Natural killer cell (primary cell): ENCODE measurements around the gene SLC30A1. TPM values are rescaled to one million over a fixed set of nuclear protein-coding genes. Genes with fewer than 3 reads are reported as not detected.

ENCODE experiments used
- ATAC-seq, 3 donors: fragments of 150-1000 bp in 2 of 3; fragments of 200-7000 bp in 1 of 3; cut with Tn5 transposase; 1 replicate in 1 of 3; 2 replicates in 2 of 3; pipeline ENCODE4 v1.10.0; 2021; ENCODE audit warnings: mild to moderate bottlenecking in 2 of 3, moderate library complexity in 2 of 3
- DNase-seq, 2 donors: peaks; one replicate each; pipeline versions ENCODE4 v3.0.0 to v3.0.0-alpha.2; 2013 to 2021; ENCODE audit warnings: mixed read lengths in 1 of 2
- H3K27ac ChIP-seq: one replicate; pipeline ENCODE4 v1.5.1; 2013; ENCODE audit warnings: mild to moderate bottlenecking, low read length
- H3K27me3 ChIP-seq: one replicate; pipeline ENCODE4 v1.6.1; 2013; ENCODE audit warnings: low read length; ENCODE audit not compliant: control insufficient read depth, insufficient read depth
- H3K36me3 ChIP-seq: one replicate; pipeline ENCODE4 v1.6.1; 2013; ENCODE audit warnings: low read length; ENCODE audit not compliant: control insufficient read depth, insufficient read depth
- H3K4me1 ChIP-seq: one replicate; pipeline ENCODE4 v1.6.1; 2013; ENCODE audit warnings: low read length; ENCODE audit not compliant: control insufficient read depth, insufficient read depth
- H3K4me3 ChIP-seq: one replicate; pipeline ENCODE4 v1.5.1; 2013; ENCODE audit warnings: low read length
- H3K9me3 ChIP-seq: one replicate; pipeline ENCODE4 v1.6.1; 2013; ENCODE audit warnings: low read length; ENCODE audit not compliant: control insufficient read depth, insufficient read depth
- H3K27ac Mint-ChIP-seq, 2 donors: one replicate each; pipeline ENCODE4 v1.8.0; 2022; ENCODE audit warnings: mild to moderate bottlenecking in 2 of 2, mixed read lengths in 2 of 2, moderate library complexity in 1 of 2
- H3K27me3 Mint-ChIP-seq, 2 donors: one replicate each; pipeline ENCODE4 v1.8.0; 2022; ENCODE audit warnings: low read depth in 2 of 2, mixed read lengths in 2 of 2
- H3K36me3 Mint-ChIP-seq: one replicate; pipeline ENCODE4 v1.8.0; 2022; ENCODE audit warnings: mixed read lengths
- H3K4me1 Mint-ChIP-seq, 2 donors: one replicate each; pipeline ENCODE4 v1.8.0; 2022; ENCODE audit warnings: mixed read lengths in 2 of 2
- H3K4me3 Mint-ChIP-seq: one replicate; pipeline ENCODE4 v1.8.0; 2022; ENCODE audit warnings: mild to moderate bottlenecking, moderate library complexity, mixed read lengths
- H3K9me3 Mint-ChIP-seq, 2 donors: one replicate each; pipeline ENCODE4 v1.8.0; 2022; ENCODE audit warnings: mixed read lengths in 2 of 2
- WGBS: methylation state at CpG from one replicate; pipeline ENCODE4 v1.1.7; 2013; ENCODE audit warnings: missing lambda C conversion rate; ENCODE audit not compliant: insufficient coverage; 5-methylcytosine and 5-hydroxymethylcytosine counted together
- intact Hi-C: fragments of 100-400 bp; cut with micrococcal nuclease; formaldehyde crosslinking; loops from one replicate; pipeline ENCODE4 v1.14.2; 2022
- total RNA-seq, 4 donors: library from RNA; stranded (reverse); fragments of 120-200 nt in 1 of 4; gene quantifications; one replicate each; pipeline versions ENCODE4 v1.2.3 to v1.2.4, GENCODE V29; 2013 to 2022
- TF ChIP-seq, protein P1 (sequence below): fragments of 200-600 bp; IDR thresholded peaks from one replicate; pipeline ENCODE4 v1.8.0; 2022; ENCODE audit warnings: antibody characterized with exemption

SLC30A1 gene
- total RNA-seq, 3 donors from 2014 or later (not counting 1 experiment from before 2014, with no cell fraction given) = 8.4 to 16.0 (median 12.1) TPM

DNA sequence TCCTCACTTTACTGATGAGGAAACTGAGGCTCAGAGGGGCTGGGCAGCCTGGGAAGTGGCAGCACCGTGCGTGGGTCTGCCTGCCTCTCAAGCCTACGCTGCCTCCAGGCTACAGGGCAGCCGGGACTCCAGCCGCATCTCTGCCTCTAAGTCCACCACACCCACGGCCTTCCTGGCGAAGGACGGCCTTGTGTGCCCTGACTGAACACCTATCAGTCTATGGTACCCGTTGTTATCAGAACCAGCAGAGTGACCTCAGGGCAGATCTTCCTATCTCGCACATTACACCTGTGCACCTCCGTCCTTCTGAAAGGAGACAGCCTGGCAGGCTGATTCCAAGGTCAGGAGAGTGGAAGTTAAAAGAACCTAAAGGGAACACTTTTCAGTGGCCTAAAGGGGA, 35.7 kb upstream of the SLC30A1 start:
- H3K4me3 Mint-ChIP-seq = no peak overlapping the region
- Histone ChIP-seq H3K4me3 (no peak overlapping the region), H3K4me1 (no peaks in the 10 kb centered on the region), H3K9me3 (no peaks in the 10 kb centered on the region), H3K27ac (no peak overlapping the region), H3K36me3 (no peaks in the 10 kb centered on the region), H3K27me3 (no peaks in the 10 kb centered on the region)
- no peaks in the 10 kb centered on the region for H3K4me1 Mint-ChIP-seq
- no peaks in the 10 kb centered on the region for H3K27me3 Mint-ChIP-seq
- no peaks in the 10 kb centered on the region for H3K9me3 Mint-ChIP-seq
- intact Hi-C loops = no loop called here
- TF ChIP-seq, protein P1, sequence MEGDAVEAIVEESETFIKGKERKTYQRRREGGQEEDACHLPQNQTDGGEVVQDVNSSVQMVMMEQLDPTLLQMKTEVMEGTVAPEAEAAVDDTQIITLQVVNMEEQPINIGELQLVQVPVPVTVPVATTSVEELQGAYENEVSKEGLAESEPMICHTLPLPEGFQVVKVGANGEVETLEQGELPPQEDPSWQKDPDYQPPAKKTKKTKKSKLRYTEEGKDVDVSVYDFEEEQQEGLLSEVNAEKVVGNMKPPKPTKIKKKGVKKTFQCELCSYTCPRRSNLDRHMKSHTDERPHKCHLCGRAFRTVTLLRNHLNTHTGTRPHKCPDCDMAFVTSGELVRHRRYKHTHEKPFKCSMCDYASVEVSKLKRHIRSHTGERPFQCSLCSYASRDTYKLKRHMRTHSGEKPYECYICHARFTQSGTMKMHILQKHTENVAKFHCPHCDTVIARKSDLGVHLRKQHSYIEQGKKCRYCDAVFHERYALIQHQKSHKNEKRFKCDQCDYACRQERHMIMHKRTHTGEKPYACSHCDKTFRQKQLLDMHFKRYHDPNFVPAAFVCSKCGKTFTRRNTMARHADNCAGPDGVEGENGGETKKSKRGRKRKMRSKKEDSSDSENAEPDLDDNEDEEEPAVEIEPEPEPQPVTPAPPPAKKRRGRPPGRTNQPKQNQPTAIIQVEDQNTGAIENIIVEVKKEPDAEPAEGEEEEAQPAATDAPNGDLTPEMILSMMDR = no peak
- DNase-seq (no peak), ATAC-seq (no peak)
- H3K36me3 Mint-ChIP-seq = no peaks in the 10 kb centered on the region
- 94% methylated on average over 11 of the region's 11 CpGs for WGBS
- H3K27ac Mint-ChIP-seq = no peak overlapping the region

DNA sequence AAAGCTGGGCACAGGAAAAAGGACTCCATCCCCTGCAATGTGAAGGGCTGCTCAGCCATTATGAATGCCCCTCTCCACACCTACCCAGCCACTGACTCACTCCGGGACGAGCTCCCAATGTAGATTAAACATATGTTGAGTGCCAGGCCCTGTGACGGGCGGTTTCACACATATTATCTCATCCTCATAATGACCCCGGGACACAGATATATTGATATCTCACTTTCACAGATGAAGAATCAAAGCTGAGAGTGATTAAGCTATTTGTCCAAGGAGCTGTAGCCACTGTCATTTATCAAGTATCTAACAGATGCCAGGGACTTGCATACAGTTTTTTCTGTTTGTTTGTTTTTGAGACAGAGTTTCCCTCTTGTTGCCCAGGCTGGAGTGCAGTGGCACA, 35.0 kb upstream of the SLC30A1 start:
- no peak overlapping the region for H3K27ac ChIP-seq
- Mint-ChIP-seq H3K4me3 (no peak overlapping the region), H3K27ac (no peak overlapping the region), H3K36me3 (no peaks in the 10 kb centered on the region), H3K9me3 (no peaks in the 10 kb centered on the region), H3K4me1 (no peaks in the 10 kb centered on the region), H3K27me3 (no peaks in the 10 kb centered on the region)
- intact Hi-C loops = no loop called here
- ATAC-seq (no peak), DNase-seq (no peak)
- H3K4me1 ChIP-seq = no peaks in the 10 kb centered on the region
- WGBS = 76% methylated on average over 5 of the region's 5 CpGs
- no peaks in the 10 kb centered on the region for H3K36me3 ChIP-seq
- H3K27me3 ChIP-seq = no peaks in the 10 kb centered on the region
- TF ChIP-seq, protein P1 = no peak
- H3K4me3 ChIP-seq = no peak overlapping the region
- H3K9me3 ChIP-seq = no peaks in the 10 kb centered on the region

GRCh38 chr1:211613108-211613947, 34.4 kb upstream of the SLC30A1 start:
- Histone ChIP-seq H3K4me3 (no peak overlapping the region), H3K9me3 (no peaks in the 10 kb centered on the region), H3K27ac (no peak overlapping the region), H3K36me3 (no peaks in the 10 kb centered on the region), H3K27me3 (no peaks in the 10 kb centered on the region), H3K4me1 (no peaks in the 10 kb centered on the region)
- ATAC-seq (peak; percentile 65 to 93 (median 73)), DNase-seq (peak in 1 of 2 donors; percentile 8)
- H3K36me3 Mint-ChIP-seq = no peaks in the 10 kb centered on the region
- no peak overlapping the region for H3K4me3 Mint-ChIP-seq
- no peaks in the 10 kb centered on the region for H3K27me3 Mint-ChIP-seq
- WGBS = 77% methylated on average over 6 of the region's 8 CpGs
- H3K9me3 Mint-ChIP-seq = no peaks in the 10 kb centered on the region
- no peaks in the 10 kb centered on the region for H3K4me1 Mint-ChIP-seq
- TF ChIP-seq, protein P1 = no peak
- no peak overlapping the region for H3K27ac Mint-ChIP-seq
- intact Hi-C loops = no loop called here

DNA sequence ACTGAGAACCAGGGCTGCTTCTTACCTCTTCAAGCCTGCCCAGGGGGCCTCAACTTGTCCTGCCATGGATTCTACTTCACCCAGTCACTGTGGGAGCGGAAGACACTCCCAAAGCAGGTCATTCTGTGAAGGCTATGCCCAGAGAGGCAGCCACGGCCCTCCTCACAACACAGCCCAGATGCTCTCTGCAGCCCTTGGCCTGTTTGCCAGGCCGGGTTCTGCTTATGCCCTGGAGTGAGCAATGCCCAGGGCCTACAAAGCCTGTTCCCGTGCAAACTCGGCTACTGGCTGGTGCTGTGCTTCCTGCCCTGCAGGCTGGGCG, 33.8 kb upstream of the SLC30A1 start:
- H3K27ac ChIP-seq = no peak overlapping the region
- peak in 1 of 3 donors; percentile 8 for ATAC-seq

More for the DNA sequence above, 33.8 kb upstream of the SLC30A1 start:
- no peaks in the 10 kb centered on the region for H3K36me3 ChIP-seq
- no peak overlapping the region for H3K4me3 ChIP-seq
- H3K4me1 ChIP-seq = peaks cover under 1% of the 10 kb centered on the region
- 90% methylated on average over 6 of the region's 6 CpGs for WGBS
- Mint-ChIP-seq H3K4me1 (peaks cover 5% of the 10 kb centered on the region in 2 donors), H3K4me3 (no peak overlapping the region), H3K27me3 (no peaks in the 10 kb centered on the region), H3K9me3 (no peaks in the 10 kb centered on the region), H3K36me3 (no peaks in the 10 kb centered on the region), H3K27ac (no peak overlapping the region)
- intact Hi-C loops = no loop called here
- TF ChIP-seq, protein P1 = no peak
- no peaks in the 10 kb centered on the region for H3K9me3 ChIP-seq
- DNase-seq = no peak
- no peaks in the 10 kb centered on the region for H3K27me3 ChIP-seq
